GM12872 (cell line): ENCODE data around the gene CCDC154.

Experiments
- TF ChIP-seq, protein P1 (sequence below): IDR thresholded peaks from 3 replicates; pipeline ENCODE4 v1.5.1; 2011; ENCODE audit warnings: low read depth, mild to moderate bottlenecking, low read length, moderate library complexity; ENCODE audit not compliant: insufficient read depth

CCDC154 gene

GRCh38 chr16:1470481-1471251 is 26.3 kb upstream of the CCDC154 start:
- TF ChIP-seq, protein P1, sequence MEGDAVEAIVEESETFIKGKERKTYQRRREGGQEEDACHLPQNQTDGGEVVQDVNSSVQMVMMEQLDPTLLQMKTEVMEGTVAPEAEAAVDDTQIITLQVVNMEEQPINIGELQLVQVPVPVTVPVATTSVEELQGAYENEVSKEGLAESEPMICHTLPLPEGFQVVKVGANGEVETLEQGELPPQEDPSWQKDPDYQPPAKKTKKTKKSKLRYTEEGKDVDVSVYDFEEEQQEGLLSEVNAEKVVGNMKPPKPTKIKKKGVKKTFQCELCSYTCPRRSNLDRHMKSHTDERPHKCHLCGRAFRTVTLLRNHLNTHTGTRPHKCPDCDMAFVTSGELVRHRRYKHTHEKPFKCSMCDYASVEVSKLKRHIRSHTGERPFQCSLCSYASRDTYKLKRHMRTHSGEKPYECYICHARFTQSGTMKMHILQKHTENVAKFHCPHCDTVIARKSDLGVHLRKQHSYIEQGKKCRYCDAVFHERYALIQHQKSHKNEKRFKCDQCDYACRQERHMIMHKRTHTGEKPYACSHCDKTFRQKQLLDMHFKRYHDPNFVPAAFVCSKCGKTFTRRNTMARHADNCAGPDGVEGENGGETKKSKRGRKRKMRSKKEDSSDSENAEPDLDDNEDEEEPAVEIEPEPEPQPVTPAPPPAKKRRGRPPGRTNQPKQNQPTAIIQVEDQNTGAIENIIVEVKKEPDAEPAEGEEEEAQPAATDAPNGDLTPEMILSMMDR = no peak

DNA sequence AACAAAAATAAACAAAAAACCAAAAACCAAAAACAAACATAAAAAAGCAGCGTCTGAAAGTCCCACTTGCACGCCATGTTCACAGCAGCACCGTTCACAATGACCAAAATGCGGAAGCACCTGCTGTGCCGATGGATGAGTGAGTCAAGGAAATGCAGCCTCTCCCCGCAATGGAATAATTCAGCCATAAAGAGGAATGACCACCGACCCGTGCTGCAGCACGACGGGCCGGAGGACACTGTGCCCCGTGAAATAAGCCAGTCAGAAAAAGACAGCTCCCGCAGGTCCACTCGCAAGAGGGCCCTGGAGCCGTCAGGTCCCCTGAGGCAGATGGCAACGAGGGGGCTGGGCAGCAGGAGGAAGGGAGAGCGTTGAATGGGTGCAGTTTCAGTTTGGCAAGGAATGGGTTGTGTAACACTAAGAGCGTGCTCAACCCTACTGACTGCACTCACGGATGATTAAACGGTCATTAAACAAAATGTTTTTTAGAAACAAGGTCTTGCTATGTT is 25.4 kb upstream of the CCDC154 start:
- TF ChIP-seq, protein P1 = no peak

DNA sequence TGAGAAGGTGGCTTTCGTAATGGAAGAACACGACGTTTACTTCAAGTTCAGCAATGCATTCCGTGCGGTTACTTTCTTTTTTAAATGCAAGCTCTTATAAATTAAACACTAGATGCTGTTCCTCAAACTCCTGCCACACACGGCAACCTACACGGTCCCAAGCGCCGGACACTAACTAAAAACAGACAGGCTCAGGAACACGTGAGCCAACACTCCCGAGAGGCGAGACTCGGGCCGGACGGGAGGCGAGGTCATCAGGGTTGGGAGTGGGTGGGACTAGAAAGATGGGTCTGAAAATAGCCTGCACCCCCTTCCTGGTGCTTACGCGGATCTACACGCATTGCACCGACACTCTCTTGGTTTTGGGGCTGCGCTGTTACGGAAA is 24.1 kb upstream of the CCDC154 start:
- TF ChIP-seq, protein P1 = no peak

GRCh38 chr16:1466968-1467521 is 22.7 kb upstream of the CCDC154 start:
- TF ChIP-seq, protein P1 = no peak

DNA sequence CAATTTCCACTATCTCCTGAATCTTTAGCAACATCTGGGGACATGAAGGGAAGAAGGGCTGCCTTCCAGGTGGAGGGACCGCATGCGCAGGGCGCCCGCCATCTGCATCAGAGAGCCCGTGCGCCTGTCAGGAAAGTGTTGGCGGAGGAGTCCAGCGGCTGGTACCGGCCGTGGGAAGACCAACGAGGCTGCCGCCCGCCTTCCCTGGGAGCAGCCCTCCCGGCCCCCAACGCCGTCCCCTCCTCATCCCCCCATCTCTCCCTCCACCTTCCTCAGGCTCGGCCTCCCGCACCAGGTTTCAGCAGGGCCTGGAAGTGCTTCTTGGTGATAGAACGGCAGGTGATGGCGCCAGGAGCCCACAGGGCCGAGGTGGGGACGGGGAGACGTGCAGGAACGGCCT is 21.7 kb upstream of the CCDC154 start:
- TF ChIP-seq, protein P1 = no peak

- TF ChIP-seq, protein P1 = no peak
Observed at GRCh38 chr16:1465567-1465915, 21.2 kb upstream of the CCDC154 start.

DNA sequence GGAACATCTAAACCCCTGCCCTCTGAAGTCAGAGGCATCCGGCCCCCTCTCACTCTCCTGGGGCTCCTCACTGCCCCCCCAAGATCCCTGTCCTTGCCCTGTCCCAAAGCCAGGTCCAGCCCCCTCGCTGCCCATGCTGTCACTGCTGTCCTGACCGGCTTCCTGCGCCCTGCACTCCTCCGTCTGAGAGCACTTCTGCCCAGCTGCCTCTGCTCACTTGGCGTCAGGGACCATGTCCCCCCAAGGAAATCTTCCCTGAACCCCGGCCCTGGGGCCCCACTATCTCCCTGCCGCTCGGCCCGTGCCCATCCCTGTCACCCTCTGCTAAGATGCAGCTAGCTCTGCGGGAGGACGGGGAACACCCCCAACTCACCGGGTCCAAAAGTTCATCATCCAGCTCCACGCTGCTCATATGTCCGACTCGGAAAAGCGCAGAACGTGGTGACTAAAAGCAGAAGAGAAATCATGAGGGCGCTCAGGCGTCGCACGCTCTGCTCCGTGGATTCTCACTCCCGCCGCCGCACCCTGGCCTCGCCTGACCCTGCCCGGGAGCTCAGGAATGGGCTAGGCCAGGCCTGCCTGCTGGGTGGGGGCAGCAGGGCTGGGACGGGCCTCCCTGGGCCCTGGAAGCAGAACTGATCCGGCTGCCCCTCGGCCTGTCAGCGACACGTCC is 20.7 kb upstream of the CCDC154 start:
- TF ChIP-seq, protein P1 = no peak
